GM18505 (cell line): ENCODE measurements around the gene EVI5.
"Not testable (repeated sequence)": the region's sequence is repeated elsewhere in the genome, so short reads cannot be mapped to it uniquely, and the experiment has no call there.

Experiments used
- ATAC-seq: cut with Tn5 transposase; IDR thresholded peaks from one replicate; pipeline ENCODE4 v1.9.1; 2021; ENCODE audit not compliant: unreplicated experiment
- POLR2A ChIP-seq: IDR thresholded peaks from 4 replicates; pipeline ENCODE4 v1.6.1; 2011; ENCODE audit warnings: borderline replicate concordance; ENCODE audit not compliant: insufficient read depth, insufficient read length; ENCODE audit errors: extremely low read depth

Gene EVI5

DNA sequence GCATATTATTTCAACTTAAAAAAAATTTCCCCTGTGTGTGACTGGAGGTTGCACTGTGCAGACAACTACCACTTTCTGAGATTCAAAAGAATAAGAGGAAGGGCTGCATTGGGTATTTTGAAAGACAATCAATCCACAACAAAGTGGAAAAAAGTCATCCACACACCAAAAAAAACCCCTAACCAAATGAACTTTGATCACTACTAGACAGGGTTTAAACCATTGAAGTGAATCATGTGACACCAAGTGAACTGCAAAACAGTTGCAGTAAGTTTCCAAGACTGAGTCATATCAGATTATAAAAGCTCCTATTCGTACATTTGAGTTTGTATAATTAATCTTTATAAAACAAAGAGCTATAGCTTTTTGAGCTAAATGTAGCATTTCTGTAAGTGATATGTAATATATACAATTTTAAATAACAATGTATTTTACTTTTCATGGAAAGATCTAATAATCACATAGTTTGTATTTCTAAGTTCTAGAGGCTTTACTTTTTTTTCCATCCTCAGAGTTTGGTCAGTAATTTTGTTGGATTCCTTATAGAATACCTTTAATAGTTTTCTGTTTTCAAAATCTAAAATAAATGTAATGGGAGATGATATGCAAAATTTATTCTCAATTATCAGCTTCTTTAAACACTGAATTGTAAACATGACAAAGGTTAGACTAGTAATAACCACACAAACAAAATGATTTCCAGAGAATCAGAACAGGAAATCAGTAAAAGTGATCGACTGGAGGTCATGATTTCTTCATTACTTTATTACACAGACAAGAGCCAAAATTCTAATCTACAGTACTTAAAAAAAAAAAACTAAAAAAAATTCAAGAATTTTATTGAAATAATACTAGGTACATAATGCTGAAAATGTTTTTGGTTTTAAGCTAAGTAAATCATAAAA, 247.7 kb downstream of the EVI5 start:
- no peak for TF ChIP-seq POLR2A
- ATAC-seq, result peak; percentile 58

DNA sequence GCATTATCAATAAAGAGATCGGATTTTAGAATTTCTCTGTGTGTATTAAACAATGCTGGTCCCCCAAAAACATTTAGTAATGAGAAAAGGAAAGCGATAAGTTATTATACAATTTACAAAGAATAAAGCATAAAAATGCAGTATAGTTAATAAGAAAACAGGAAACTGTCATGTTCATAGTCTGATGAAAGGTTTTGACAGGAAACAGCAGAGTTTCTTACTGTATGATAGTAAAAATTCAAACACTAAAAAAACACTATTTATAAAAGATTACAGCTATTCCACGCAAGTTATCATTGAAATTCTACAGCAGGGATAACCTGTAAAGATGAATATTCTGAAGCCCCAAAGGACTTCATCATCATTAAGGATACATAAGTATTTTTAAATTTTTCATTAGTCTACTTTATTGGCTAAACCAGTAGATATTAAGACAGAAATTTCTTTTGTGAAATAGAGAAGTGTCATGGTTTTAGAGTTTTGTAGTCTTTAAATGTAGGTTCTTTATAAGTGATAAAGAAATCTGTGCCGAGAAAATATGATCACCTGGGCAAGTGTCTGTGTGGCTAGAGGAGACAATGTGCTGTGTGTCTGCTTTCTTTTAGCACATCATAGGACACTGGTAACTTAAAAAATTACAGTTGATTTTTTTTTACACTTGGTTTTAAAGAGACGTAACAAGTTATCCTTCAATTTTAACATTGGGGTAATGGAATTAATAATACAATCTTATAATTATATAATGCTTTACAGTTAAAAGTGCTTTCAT, 248.5 kb downstream of the EVI5 start:
- TF ChIP-seq POLR2A, result no peak
- ATAC-seq, result no peak

DNA sequence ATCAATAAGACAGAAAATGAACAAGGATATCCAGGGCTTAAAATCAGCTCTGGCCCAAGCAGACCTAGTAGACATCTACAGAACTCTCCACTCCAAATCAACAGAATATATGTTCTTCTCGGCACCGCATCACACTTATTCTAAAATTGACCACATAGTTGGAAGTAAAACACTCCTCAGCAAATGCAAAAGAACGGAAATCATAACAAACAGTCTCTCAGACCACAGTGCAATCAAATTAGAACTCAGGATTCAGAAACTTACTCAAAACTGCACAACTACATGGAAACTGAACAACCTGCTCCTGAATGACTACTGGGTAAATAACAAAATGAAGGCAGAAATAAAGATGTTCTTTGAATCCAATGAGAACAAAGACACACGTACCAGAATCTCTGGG, 252.5 kb downstream of the EVI5 start:
- not testable (repeated sequence) for ATAC-seq

DNA sequence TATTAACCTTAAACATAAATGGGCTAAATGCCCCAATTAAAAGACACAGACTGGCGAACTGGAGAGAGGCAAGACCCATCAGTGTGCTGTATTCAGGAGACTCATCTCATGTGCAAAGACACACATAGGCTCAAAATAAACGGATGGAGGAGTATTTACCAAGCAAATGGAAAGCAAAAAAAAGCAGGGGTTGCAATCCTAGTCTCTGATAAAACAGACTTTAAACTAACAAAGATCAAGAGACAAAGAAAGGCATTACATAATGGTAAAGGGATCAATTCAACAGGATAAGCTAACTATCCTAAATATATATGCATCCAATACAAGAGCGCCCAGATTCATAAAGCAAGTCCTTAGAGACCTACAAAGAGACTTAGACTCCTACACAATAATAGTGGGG, 253.0 kb downstream of the EVI5 start:
- not testable (repeated sequence) for ATAC-seq

DNA sequence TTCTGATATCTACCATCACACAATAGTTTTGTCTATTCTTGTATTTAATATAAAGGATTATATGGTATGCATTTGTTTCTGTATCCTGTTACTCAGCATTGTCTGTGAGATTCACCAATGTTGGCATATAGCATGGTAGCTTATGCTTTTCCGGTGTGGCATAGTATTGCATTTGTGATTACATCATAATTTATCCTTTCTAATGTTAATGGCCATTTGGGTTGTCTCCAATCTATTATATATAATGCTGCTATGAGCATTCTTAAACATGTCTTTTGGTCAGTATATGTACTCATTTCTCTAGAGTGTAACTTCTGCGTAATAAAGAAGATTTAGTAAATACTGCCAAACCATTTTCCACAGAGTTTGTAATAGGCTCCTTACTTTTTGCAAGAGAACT, 257.2 kb downstream of the EVI5 start:
- ATAC-seq, result no peak
- no peak for TF ChIP-seq POLR2A

DNA sequence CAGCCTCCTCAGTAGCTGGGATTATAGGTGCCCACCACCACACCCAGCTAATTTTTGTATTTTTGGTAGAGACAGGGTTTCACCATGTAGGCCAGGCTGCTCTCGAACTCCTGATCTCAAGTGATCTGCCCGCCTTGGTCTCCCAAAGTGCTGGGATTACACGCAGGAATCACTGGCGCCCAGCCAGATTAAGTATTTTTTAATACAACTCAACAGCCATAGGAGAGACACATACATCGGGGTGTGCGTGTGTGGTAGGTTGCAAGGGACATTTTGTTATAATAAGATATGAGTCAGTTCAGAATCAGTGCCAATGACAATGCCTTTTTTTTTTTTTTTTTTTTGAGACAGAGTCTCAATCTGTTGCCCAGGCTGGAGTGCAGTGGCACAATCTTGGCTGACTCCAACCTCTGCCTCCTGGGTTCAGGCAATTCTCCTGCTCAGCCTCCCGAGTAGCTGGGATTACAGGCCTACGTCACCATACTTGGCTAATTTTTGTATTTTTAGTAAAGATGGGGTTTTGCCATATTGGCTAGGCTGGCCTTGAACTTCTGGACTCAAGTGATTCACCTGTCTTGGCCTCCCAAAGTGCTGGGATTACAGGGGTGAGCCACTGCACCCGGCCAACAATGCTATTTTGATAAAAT, 259.8 kb downstream of the EVI5 start:
- not testable (repeated sequence) for ATAC-seq

GRCh38 chr1:92519043-92519442, 265.9 kb downstream of the EVI5 start:
- no peak for ATAC-seq
- no peak for TF ChIP-seq POLR2A

- no peak for TF ChIP-seq POLR2A
- ATAC-seq, result no peak
These were observed 268.3 kb downstream of the EVI5 start for GRCh38 chr1:92516574-92516973.

GRCh38 chr1:92515796-92516201, 269.1 kb downstream of the EVI5 start:
- ATAC-seq, result no peak
- no peak for TF ChIP-seq POLR2A

- ATAC-seq, result no peak
- no peak for TF ChIP-seq POLR2A
These were observed 273.4 kb downstream of the EVI5 start for GRCh38 chr1:92511541-92511940.

GRCh38 chr1:92509619-92510018, 275.3 kb downstream of the EVI5 start:
- TF ChIP-seq POLR2A, result no peak
- no peak for ATAC-seq

DNA sequence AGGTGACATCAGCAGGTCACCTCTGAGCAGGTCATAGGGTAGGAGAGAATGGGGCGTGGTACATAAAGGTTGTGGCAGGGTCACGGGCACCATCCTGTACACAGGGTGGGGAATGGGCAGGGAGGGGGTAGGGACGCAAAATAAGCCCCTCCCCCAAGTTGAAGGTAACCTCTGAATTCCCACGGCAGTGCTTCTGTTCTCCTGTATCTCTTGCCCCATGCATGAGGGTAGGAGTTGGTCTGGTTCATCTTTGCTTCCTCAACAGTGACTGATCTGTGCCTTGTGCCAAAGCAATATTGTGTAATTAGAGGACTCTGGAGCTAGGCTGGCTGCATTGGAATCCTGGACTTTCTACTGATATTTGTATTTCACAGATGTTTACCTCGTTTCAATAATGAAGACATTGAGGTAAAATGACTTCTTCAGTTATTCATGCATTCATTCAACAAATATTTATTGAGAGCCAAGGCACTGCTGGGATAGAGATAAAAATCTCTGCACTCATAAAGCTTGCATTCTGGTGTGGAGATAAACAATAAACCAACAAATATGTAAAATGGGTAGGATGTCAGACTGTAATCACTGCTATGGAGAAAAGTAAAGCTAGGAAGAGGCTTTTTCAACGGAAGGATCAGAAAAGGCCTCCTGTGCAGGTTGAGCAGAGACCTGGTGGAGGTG, 279.8 kb downstream of the EVI5 start:
- no peak for TF ChIP-seq POLR2A
- ATAC-seq, result no peak

GRCh38 chr1:92504291-92505014, 280.5 kb downstream of the EVI5 start:
- TF ChIP-seq POLR2A, result no peak
- no peak for ATAC-seq

- TF ChIP-seq POLR2A, result no peak
- no peak for ATAC-seq
These were observed 281.0 kb downstream of the EVI5 start for GRCh38 chr1:92503926-92504285.
